HG03064 (cell line): Measurements from ENCODE around the gene CASQ2.
A peak's percentile ranks its signal among the peaks of the same experiment; 100 is the strongest.
"Not testable (repeated sequence)": the region's sequence is repeated elsewhere in the genome, so short reads cannot be mapped to it uniquely, and the experiment has no call there.

Experiments
- ATAC-seq: cut with Tn5 transposase; IDR thresholded peaks from one replicate; pipeline ENCODE4 v1.9.1; 2021; ENCODE audit warnings: low read depth; ENCODE audit not compliant: unreplicated experiment

The CASQ2 gene

DNA sequence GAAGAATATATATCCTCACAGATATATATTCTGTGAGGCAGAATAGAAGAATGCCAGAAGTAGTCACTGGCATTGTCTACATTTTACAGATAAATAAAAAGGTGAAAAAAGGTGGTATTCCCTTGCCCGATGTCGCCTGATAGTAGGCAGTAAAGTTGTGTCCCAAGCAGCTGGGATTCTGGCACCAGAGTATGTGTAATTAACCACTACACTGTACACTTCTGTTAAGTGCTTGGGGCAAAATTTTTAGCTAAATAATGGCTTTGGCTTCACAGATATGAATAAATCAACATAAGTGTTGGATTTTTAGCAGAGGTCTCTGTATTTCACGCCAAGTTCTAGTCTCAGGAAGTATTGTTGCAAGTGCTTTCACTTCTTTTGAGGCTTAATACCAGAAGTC, 13.3 kb upstream of the CASQ2 start:
- ATAC-seq = no peak

DNA sequence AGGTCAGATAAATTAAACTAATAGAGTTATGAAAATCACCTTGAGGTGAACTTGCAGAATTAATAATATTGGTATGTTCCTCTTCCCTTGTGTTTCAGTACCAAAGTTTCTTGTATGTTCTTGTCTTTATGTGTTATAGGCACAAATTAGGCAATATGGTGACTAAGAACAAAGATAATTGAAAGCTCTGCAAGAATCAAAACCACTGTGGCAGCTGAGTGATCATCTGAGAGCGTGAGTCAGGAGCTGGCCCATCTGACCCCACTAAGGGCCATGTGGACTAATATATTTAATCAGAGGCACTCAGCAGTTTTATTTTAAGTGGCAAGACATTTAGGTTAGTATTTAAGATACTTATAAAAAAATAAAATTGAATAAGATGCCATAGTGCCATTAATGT, 12.8 kb upstream of the CASQ2 start:
- ATAC-seq = no peak

DNA sequence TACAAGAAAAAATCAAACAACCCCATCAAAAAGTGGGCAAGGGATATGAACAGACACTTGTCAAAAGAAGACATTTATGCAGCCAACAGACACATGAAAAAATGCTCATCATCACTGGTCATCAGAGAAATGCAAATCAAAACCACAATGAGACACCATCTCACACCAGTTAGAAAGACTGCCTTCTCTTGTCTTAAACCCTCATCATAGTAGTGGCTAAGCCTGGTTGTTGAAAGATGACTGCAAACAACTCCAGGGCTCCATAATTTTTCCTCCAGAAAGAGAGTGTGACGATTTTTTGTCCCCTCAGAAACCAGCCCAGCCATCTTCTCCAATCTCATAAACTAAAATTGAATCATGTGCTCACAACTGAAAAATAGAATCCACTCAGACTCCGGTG, 12.1 kb upstream of the CASQ2 start:
- not testable (repeated sequence) for ATAC-seq

DNA sequence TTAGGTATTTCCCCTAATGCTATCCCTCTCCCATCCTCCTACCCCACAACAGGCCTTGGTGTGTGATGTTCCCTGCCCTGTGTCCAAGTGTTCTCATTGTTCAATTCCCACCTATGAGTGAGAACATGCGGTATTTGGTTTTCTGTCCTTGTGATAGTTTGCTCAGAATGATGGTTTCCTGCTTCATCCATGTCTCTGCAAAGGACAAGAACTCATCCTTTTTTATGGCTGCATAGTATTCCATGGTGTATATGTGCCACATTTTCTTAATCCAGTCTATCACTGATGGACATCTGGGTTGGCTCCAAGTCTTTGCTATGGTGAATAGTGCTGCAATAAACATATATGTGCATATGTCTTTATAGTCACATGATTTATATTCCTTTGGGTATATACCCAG, 10.6 kb upstream of the CASQ2 start:
- ATAC-seq = not testable (repeated sequence)

DNA sequence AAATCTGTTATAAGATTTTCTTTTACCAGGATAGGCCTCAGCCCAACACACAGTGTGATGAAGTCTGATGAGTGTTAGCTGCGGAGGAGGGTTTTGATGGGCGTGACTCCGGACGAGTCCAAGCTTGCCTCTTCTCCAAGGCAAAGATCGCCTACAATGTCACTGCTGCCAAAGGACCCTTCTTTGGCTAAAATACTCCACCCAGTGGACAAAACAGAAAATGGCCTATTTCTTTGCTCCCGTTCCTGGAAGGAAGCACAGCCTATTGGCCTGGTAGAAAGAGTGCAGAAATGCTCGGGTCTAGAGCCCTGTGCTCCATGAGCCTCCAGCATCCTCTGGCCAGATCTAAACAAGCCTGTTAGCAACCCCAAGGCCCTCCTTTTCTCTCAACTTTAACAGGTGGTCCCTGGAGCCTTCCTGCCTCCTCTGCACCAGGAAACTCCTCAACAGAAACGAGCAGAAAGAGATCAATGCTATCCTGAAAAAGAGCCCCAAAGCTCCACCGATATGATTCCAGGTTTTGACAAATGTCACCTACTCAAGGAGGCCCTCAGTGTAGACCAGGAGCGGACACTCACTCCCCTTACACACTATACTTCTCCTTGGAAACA, 3.4 kb upstream of the CASQ2 start:
- peak; percentile 81 for ATAC-seq

DNA sequence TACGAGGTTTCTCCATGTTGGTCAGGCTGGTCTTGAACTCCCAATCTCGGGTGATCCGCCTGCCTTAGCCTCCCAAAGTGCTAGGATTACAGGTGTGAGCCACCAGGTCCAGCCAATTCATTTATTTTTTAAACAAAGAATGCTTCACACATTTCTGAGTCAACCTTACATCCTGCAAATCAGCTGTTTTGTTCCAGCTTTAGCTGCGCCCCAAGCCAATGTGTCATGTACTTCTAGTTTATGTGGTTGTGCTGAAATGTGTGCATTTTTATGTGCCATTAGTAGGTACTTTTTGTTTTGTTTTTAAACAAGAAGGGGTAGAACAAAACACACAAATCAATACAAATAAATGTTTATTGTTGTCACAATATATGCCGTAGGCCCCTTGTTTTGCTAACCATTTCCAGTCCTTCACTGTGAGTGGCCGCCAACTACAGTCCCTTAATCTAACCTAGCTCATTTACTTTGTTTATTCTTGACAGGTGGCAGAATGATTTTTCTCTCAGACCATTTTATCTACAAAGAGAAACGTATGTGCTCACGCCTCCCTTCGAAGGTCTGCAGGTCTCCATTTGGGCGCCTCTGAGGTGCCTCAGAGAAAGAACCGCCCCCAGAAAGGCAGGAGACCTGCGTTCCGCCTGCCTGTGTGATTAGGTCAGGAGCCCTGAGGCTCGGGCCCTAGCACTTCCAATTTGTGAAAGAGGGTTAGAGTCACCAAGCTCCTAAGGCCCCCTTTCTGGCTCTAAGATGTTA, 2.8 kb upstream of the CASQ2 start:
- no peak for ATAC-seq

DNA sequence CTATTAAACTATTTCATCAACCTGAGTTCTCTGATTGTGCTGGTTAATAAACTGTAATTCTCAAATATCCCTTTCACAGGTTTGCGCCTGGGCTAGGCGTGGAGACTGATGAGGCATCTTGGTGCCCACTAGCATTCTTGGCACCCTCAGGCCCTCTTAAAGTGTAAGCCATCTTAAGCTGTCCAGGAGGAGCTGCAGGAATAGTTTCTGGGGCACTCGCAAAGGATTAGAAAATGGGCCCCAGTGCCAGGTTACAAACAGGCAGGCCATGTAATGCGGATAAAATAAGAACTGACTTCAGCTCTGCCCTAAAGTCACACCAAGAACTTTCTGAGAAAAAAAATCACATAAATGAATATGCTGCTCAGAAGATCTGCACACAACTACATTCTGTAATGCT, 1.1 kb downstream of the CASQ2 start:
- no peak for ATAC-seq

DNA sequence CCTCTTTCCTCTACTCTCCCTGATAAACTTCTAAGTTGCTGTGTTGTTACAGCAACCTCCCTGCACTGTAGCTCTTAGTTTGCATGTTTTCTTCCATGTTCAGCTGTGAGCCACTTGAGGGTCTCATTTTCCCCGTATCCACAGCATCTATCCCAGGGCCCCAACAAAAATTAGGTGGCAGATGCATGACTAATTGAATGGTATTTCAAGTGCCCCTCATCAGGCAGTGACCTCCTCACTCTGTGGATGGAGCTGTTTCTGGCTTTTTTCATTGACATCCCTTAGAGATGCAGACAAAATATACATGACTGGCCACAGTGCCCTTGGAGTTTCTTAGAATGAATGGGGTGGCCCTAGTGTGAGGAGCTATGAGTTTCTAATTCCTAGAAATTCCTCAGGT, 3.4 kb downstream of the CASQ2 start:
- ATAC-seq = no peak

DNA sequence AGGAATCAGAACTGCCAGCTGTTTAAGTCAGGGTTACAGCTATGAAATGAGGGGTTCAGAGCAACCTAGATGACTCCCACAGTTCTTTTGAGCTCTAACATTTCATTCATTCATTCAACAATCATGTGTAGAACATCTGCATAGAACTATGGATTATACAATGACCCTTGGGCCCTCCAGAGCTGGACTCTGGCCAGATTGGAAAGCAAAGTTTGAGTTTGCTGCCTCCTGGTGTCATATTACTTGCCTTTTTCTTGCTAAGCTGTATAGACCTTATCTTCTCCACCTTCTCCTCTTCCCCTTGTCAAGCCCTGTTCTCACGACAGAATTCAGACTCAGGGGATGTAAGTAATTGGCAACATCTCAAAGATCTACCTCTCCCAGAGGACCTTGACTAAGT, 4.0 kb downstream of the CASQ2 start:
- no peak for ATAC-seq

DNA sequence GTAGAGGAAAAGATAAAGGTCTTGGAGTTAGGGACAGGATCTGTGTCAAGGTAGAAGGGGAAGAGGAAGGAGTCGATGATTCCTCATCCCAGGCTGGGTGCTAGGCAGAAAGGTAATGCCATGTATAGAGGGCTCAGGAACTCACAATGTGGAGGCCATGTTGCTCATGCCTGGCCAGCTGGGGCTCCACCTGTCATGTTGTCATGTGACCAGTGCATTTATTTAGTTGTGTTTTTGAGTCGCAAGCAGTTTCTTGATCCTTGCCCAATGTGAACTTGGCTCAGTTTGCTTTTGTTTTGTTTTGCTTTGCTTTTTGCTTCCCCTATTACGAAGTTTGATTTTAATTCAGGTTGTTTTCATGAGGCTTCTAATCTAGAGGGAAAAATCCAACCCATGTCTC, 5.7 kb downstream of the CASQ2 start:
- ATAC-seq = no peak

DNA sequence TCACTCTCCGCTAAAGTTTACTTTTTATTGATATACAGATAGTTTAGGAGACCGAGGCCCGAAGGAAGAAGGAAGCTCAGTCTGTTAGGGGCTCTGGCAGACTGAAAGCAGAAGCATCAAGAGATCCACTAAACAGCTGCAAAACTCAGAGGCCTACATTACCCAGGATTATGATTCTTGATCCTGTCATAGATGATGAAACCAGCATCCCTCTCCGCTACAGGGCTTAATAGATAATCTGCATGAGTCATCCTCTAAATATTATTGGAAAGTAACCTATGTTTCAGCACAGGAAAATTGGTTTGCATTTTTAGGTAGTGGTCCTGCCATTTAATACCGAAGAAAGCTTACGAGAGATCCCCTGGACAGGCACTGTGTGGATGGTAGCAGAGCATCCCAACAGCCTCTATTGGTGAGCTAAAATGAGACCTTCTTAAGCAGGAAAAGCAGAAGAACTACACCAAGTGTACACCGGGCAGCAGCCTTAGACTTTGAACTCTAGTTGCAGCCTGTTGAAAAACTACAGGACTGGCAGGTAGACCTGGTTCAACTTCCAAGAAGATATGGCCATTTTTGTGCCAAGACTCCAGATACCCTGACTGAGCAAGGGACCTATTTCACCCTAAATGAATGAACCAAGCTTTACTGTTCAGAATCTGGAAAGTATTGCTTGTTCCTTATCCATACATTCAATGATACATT, 6.8 kb downstream of the CASQ2 start:
- ATAC-seq = no peak

DNA sequence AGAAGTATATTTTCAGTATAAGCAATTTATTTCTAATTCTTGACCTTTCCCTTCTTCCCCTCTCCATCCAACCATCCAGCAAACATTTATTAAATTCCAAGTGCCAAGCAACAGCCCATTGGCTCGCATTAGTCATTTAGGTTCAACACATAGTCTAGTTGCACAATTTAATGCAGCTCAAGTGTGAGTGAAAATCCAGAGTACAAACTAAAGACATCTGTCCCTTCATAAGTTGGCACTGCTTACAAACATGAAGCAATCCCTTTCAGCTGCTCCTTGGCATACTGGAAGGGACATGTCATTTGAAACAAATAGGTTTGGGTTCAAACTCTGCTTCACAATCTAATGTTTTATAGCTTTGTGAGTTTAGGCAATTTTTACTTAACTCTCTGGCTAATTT, 10.7 kb downstream of the CASQ2 start:
- no peak for ATAC-seq

DNA sequence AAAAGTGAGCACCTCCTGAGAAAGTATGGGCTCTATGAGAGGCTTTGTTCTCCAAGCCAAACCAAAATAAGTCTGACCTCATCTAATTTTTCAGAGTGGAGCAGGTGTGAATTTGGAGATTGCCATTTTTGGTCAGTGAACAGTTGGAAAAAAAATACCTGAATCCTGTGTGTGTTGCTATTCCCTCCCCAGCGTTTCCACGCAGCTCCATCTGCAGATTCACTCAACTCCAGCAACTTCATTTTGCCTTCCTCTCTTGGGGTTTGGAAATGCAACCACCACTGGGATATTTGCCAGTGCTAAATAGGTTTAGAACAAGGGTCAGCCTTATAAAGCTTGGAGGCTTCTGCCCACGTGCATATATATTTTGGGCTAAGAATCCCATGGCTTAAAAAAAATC, 11.2 kb downstream of the CASQ2 start:
- no peak for ATAC-seq

DNA sequence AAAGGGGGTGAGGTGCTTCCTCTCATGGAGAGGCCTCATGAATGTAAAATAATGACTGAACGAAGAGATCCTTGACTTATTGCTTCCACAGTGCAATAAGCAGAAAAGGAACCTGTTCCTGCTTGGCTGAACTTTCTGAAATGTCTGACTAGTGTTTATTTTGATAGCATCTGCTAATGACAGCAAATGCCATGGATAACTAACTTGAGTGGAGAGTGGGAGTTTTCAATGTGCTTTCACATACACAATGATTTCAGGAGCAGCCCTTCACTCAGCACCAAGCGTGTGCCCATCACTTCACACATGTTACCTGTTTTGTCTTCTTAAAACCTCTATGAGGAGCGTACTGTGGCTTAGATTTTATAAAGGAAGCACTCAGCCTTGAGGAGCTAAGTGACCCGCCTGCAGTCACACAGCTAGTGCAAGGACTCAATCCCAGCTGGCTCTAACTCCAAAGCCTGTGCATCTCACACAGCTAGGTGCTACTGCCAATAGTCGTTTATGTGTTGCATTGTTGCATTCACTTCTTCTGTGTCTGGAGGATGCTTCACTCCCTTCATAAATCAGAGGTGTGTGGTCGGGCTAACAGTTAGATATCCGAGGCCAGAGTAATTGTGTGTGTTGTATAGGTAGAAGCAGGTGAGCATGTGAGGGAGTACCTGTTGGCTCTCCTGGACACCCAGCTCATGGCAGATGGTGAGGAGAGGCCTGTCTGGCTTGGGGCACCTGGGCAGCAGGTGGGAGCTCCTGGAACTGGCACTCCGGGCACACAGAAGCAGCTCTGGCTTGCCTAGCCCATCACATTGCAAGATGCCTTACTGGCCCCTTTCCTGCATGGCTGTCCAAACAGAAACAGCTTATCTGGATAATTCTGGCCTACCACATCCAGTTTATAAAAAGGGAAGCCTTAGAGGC, 12.8 kb downstream of the CASQ2 start:
- ATAC-seq = no peak

DNA sequence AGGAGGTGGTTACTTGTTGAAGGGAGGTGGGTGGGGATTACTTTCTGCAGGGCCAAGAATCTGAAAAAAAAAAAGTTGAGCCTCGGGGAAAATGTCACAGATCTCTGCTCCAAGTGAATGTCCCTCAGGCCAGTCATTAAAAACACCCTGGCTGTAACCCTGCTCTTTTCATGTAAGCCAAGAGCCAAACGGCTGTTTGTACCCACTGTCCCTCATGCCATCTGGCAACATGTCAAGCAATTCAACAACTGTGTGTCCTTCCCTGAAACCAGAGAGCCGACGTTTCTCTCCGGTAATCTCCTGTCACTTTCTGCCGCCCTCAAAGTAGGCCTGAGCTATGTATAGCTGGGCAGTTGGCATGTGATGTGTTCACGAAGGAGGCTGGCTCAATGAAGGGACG, 14.7 kb downstream of the CASQ2 start:
- no peak for ATAC-seq

DNA sequence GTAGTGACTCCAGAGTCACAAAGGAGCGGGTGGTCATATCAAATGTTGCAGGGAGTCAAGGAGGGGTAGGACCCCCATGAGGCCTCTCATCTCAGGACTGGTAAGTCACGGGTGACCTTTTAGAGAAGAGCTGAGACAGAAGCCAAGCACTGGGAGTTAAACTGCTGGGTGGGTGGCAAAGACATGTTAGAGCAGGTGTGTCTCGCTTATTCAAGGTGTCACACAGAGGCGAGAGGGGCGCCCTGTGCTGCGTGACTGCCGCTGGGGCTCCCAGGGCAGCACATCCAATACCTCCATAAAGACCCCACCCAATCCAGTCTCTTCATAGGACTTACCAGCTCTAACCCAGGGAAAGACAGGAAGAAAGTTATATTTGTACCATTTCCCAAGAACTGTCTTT, 15.2 kb downstream of the CASQ2 start:
- no peak for ATAC-seq

DNA sequence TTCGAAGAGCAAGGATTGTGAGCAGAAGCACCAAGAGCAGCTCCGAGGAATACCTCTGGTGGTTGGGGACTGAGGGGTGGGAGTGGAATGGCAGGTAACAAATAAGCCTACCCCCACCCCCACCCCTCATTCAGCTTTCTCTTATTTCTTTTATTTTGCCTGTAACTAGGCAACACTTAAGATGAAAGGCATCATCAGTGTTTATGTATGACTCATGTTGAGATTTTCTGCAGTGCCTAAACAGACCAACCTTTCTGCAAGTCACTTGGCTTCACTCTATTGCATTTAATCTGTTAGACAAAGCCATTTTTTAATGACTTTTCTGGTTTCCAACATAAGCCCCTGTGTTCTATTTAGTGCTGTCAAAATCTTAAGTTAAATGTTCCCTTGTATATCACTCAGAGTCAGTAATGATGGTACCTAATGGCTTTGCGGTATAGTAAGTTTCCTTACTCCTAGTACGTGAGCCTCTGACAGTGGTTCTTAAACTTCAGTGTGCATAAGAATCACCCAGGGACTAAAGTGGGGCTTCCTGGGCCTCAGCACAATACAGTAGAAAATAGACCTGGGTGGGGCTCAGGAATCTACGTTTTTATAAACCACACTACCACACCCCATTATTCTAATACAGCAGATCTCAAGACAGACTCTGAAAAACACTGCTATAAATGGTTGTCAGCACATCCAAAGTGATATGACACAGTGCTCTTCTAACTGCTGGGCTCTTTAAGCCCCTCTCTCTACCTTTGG, 19.9 kb downstream of the CASQ2 start:
- no peak for ATAC-seq

DNA sequence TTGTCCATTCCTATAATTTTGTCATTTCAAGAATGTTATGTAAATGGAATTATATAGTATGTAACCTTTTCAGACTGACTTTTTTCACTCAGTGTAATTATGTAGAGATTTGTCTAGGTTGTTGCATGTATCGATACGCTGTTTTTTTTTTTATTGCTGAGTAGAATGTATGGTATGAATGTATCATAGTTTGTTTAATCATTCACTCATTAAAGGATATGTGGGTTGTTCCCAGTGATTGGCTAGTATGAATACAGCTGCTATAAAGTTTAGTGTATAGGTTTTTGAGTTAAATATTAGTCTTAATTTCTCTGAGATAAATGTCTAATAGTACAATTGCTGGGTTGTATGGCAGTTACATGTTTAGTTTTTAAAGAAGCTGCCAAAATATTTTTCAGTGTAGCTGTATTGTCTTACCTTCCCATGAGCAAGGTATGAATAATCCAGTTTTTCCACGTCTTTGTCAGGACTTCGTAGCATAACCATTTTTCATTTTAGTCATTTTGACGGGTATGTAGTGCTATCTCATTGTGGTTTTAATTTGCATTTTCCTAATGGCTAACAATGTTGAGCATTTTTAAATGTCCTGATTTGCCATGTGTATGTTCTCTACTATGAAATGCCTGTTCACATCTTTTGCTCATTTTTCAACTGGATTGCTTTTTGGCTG, 22.4 kb downstream of the CASQ2 start:
- ATAC-seq = no peak

DNA sequence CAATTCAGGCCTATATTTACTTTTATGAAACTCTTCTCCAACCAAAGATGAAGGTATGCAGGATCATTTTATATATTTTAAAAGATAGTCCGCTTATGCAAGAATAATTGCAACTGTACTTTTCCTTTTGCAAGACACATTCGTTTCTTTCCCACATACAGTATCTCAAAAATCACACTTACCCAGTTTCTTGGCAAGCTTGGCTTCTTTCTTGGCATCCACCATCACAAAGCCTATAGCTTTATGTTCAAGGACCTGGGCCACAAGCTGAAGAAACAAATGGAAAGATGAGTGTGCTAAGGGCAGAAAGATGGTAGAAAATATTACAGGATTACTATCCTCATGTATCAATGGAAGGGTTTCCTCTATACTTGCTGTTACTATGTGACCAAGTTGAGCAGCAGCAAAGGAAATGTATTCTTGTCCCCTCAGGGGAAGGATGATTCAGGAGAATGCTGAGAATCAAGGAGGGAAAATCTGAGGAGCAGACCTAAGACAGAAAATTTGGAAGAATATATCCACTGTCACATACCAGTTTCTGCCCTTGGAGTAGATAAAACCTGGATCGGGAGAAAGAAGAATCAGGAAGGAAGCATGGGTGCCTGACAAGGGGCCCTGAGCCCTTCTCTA, 23.8 kb downstream of the CASQ2 start:
- ATAC-seq = no peak
